Measurements from ENCODE around the gene RBM33. TPM values are rescaled to one million over a fixed set of nuclear protein-coding genes. Genes with fewer than 3 reads are reported as not detected.
A peak's percentile ranks its signal among the peaks of the same experiment; 100 is the strongest.

Gene RBM33
- total and polyA plus RNA-seq, 2 of the 13 experiments (the other 11 are each of a cell fraction or from before 2014, with no cell fraction given): 12.4 to 28.9 TPM

- TF ChIP-seq ZGPAT (CRISPR knock-in tag; IDR thresholded peaks at IDR 0.05) (peak; percentile 40; the same call in 1 of the 2 replicates), PRDM4 (CRISPR knock-in tag; IDR thresholded peaks at IDR 0.05; ENCODE audit: borderline replicate concordance) (no peak), ZSCAN20 (CRISPR knock-in tag; IDR thresholded peaks at IDR 0.05; ENCODE audit: borderline replicate concordance) (no peak), ZNF205 (CRISPR knock-in tag; IDR thresholded peaks at IDR 0.05) (no peak), ZNF430 (CRISPR knock-in tag; IDR thresholded peaks at IDR 0.05) (no peak), E2F1 (CRISPR knock-in tag; IDR thresholded peaks at IDR 0.05) (no peak), ZNF317 (CRISPR knock-in tag; IDR thresholded peaks at IDR 0.05) (no peak), NONO (IDR thresholded peaks at IDR 0.05) (no peak), NONO (CRISPR knock-in tag; conservative IDR thresholded peaks at IDR 0.05) (no peak), ZBTB3 (CRISPR knock-in tag; IDR thresholded peaks at IDR 0.05; ENCODE audit: borderline replicate concordance, low read depth) (no peak), ISX (CRISPR knock-in tag; conservative IDR thresholded peaks at IDR 0.05) (no peak), BORCS8-MEF2B (CRISPR knock-in tag; IDR thresholded peaks at IDR 0.05) (0 out of 2 replicates have a peak, but pooled peaks have one; percentile 23), ZNF331 (CRISPR knock-in tag; IDR thresholded peaks at IDR 0.05) (0 out of 2 replicates have a peak, but pooled peaks have one; percentile 25), RXRB (CRISPR knock-in tag; IDR thresholded peaks at IDR 0.05; ENCODE audit: borderline replicate concordance) (peak; percentile 44; the same call in 1 of the 2 replicates), RELA (CRISPR knock-in tag; IDR thresholded peaks at IDR 0.05) (no peak), POLR2AphosphoS5 (IDR thresholded peaks at IDR 0.05; ENCODE audit: low read depth, low read length) (no peak), KLF13 (CRISPR knock-in tag; IDR thresholded peaks at IDR 0.05) (no peak), STAG1 (CRISPR knock-in tag; IDR thresholded peaks at IDR 0.05) (peak; percentile 84), ZFP36L1 (CRISPR knock-in tag; IDR thresholded peaks at IDR 0.05) (no peak), ZNF460 (CRISPR knock-in tag; IDR thresholded peaks at IDR 0.05; ENCODE audit: borderline replicate concordance) (no peak), ZNF724P (CRISPR knock-in tag; IDR thresholded peaks at IDR 0.05; ENCODE audit: borderline replicate concordance) (no peak), NFATC3 (CRISPR knock-in tag; IDR thresholded peaks at IDR 0.05) (0 out of 2 replicates have a peak, but pooled peaks have one; percentile 31), ZNF563 (CRISPR knock-in tag; IDR thresholded peaks at IDR 0.05) (no peak), KLF16 (CRISPR knock-in tag; IDR thresholded peaks at IDR 0.05) (no peak), CENPBD1 (CRISPR knock-in tag; IDR thresholded peaks at IDR 0.05; ENCODE audit: borderline replicate concordance, low read depth) (no peak), REPIN1 (CRISPR knock-in tag; IDR thresholded peaks at IDR 0.05; ENCODE audit: borderline replicate concordance, low read depth) (peak; percentile 41; the same call in 1 of the 2 replicates), NCOA5 (CRISPR knock-in tag; IDR thresholded peaks at IDR 0.05) (no peak), YEATS2 (CRISPR knock-in tag; IDR thresholded peaks at IDR 0.05; ENCODE audit: borderline replicate concordance) (peak; percentile 26; the same call in 1 of the 2 replicates)
Measured at GRCh38 chr7:155598810-155599210, 45.7 kb upstream of the RBM33 start (continued).
